ENCODE results near the gene PTGES.

PTGES gene

DNA sequence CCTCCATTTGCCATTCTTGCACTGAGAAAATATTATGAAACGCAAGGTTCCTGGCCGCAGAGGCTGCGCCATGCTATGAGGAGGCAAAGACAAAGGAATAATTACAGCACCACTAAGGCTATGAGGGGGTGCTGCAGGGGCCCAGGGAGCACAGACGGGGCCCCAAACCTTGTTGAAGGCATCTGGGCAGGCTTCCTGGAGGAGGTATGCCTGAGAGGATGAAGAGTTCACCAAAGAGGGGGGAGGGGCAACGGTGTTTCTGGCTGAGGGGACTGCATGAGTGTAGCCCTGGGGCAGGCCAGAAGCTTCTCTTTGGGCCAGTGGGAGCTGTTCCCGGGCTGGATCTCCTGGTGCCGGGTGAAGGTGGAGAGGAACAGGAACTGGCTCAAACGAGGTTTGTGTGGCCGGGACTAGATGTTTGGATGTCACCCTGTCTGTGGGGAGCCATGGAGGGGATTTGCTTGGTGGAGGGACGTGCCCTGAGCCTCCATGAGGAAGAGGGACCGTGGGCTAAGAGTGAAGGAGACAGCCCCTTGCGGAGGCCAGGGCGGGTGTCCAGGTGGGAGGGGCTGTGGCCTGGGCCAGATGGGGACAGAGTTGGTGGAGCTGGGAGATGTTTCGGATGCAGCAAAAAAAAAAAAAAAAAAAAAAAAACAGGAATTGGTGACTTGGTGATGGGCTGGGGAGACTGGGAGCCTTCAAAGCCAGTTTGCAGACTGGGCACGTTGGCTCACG, 28.2 kb downstream of the PTGES start:
- FAIRE-seq (no peak), DNase-seq (ENCODE audit: insufficient read length, low spot score) (no peak)
- TF ChIP-seq POLR2A (IDR thresholded peaks at IDR 0.05; ENCODE audit: low read depth, low read length) (no peak), POLR2AphosphoS5 (IDR thresholded peaks at IDR 0.05; ENCODE audit: low read depth, low read length) (no peak), POU2F2 (IDR thresholded peaks at IDR 0.05; ENCODE audit: low read depth, low read length) (no peak), SPI1 (IDR thresholded peaks at IDR 0.05; ENCODE audit: low read depth, low read length) (no peak)

DNA sequence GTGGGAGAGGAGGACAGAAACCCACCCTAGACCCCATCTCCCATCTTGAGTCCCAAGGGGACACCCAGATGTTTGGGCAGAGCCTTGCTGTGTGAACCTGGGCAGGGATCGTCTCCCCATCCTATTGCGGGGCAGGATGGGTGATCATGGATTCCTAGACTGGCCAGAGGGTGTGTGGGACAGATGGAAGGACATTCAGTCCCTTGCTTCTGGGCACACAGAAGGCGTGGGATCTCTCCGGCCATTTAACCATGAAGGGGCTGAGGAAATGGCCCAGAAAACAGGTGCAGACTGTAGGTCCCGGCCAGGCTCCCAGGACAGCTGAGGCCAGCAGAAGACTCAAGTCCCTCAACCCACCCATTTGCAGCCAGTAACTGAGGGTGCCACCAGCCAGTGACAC, 29.9 kb downstream of the PTGES start:
- FAIRE-seq (no peak), DNase-seq (ENCODE audit: insufficient read length, low spot score) (no peak)
- TF ChIP-seq POLR2AphosphoS5 (IDR thresholded peaks at IDR 0.05; ENCODE audit: low read depth, low read length) (no peak), POU2F2 (IDR thresholded peaks at IDR 0.05; ENCODE audit: low read depth, low read length) (no peak), POLR2A (IDR thresholded peaks at IDR 0.05; ENCODE audit: low read depth, low read length) (no peak), SPI1 (IDR thresholded peaks at IDR 0.05; ENCODE audit: low read depth, low read length) (no peak), TAF1 (IDR thresholded peaks at IDR 0.05; ENCODE audit: low read depth, low read length) (no peak), PAX5 (IDR thresholded peaks at IDR 0.05; ENCODE audit: insufficient read depth, low read length, severe bottlenecking) (no peak)

DNA sequence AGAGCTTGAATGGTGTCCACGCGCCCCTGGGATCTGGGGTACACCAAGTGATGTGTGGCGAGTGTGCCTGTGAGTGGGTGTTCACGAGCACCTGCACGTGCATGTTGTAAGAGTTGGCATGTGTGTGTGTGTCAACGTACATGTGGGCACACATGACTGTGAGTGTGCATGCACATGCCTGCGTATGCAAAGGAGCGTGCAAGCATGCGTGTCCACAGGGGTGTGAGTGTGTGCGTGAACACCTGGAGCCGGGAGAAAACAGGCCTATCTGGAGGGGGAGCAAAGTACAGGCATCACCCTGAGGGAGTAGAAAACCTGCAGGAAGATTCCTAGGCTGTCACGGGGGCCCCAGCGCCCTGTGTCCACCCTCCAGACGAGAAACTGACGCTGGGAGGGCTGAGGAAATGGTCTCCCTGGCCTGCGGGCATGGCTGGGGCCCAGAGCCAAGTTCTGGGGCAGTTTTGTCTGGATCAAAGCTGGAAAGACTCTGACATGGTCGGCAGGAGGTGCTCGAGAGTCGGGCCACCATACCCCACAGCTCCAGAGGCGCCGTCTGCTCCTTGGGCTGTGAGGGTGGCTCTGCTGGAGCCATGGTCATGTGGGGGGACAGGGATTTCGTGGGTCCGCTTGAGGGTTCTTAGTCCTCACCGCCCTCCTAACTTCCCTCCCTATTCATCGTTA, 31.8 kb downstream of the PTGES start:
- DNase-seq (ENCODE audit: insufficient read length, low spot score) (no peak), FAIRE-seq (no peak)

DNA sequence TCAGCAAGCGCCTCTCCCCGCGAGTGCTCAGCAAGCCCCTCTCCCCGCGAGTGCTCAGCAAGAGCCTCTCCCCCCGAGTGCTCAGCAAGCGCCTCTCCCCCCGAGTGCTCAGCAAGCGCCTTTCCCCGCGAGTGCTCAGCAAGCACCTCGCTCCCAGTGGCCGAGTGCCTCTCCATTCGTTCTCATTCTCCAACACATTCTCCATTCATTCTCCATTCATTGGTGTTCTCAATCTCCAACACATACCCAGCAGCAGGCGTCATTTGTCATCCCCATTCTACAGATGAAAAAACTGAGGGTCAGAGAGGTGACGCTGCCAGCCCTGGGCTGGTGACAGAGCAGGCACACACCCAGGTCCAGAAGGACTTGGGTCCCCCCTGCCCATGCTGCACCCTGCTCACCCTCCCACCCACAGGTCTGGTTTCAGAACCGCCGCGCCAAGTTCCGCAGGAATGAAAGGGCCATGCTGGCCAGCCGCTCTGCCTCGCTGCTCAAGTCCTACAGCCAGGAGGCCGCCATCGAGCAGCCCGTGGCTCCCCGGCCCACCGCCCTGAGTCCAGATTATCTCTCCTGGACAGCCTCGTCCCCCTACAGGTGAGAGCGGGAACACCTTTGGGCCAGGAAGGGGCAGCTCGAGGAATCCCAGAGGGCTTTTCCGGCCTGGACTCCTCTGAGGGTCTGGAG, 32.5 kb downstream of the PTGES start:
- FAIRE-seq (no peak), DNase-seq (ENCODE audit: insufficient read length, low spot score) (no peak)
- TF ChIP-seq PAX5 (IDR thresholded peaks at IDR 0.05; ENCODE audit: insufficient read depth, low read length, severe bottlenecking) (no peak), TAF1 (IDR thresholded peaks at IDR 0.05; ENCODE audit: low read depth, low read length) (no peak), POLR2AphosphoS5 (IDR thresholded peaks at IDR 0.05; ENCODE audit: low read depth, low read length) (no peak), POU2F2 (IDR thresholded peaks at IDR 0.05; ENCODE audit: low read depth, low read length) (no peak), POLR2A (IDR thresholded peaks at IDR 0.05; ENCODE audit: low read depth, low read length) (no peak), SPI1 (IDR thresholded peaks at IDR 0.05; ENCODE audit: low read depth, low read length) (no peak)

More for the DNA sequence above, 31.8 kb downstream of the PTGES start:
- no peak for TF ChIP-seq PAX5 (IDR thresholded peaks at IDR 0.05; ENCODE audit: insufficient read depth, low read length, severe bottlenecking)
- no peak for TF ChIP-seq TAF1 (IDR thresholded peaks at IDR 0.05; ENCODE audit: low read depth, low read length)
- TF ChIP-seq POU2F2 (IDR thresholded peaks at IDR 0.05; ENCODE audit: low read depth, low read length): no peak
- TF ChIP-seq SPI1 (IDR thresholded peaks at IDR 0.05; ENCODE audit: low read depth, low read length): no peak
- no peak for TF ChIP-seq POLR2AphosphoS5 (IDR thresholded peaks at IDR 0.05; ENCODE audit: low read depth, low read length)
- no peak for TF ChIP-seq POLR2A (IDR thresholded peaks at IDR 0.05; ENCODE audit: low read depth, low read length)

DNA sequence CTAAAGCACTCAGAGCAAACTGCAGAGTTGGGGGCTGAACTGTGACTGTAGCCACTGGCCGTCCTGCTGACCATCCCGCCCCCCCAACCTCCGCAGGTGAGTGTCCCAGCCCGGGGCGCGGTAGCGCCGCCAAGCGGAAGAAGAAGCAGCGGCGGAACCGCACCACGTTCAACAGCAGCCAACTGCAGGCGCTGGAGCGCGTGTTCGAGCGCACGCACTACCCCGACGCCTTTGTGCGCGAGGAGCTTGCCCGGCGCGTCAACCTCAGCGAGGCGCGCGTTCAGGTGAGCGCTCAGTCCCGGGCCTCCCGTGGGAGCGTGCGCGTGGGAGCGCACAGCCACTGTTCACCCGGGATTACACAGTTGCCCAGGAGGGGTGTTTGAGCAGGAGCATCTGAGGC, 33.7 kb downstream of the PTGES start:
- no peak for DNase-seq (ENCODE audit: insufficient read length, low spot score)
- no peak for TF ChIP-seq POLR2AphosphoS5 (IDR thresholded peaks at IDR 0.05; ENCODE audit: low read depth, low read length)
- TF ChIP-seq SPI1 (IDR thresholded peaks at IDR 0.05; ENCODE audit: low read depth, low read length): no peak
- FAIRE-seq: no peak

DNA sequence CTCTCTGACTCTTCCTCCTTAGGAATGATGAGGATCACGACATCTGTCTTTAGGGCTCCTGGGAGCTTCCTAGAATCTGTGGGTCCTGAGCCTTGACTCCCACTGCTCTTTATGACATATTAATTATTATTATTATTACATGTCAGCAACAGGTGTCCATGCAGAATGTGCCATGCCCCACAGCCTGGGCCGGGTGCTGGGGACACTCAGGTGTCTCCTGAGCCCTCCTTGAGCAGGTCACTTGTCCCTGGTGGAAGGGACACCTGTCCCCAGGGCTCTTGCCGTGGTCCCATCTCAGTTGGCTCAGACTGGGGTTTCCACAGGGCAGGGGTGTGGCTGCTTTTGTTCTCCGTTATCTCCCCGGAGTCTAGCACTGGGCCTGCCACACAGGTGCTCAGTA, 34.2 kb downstream of the PTGES start:
- TF ChIP-seq SPI1 (IDR thresholded peaks at IDR 0.05; ENCODE audit: low read depth, low read length): no peak
- TF ChIP-seq POLR2AphosphoS5 (IDR thresholded peaks at IDR 0.05; ENCODE audit: low read depth, low read length): no peak
- TF ChIP-seq POU2F2 (IDR thresholded peaks at IDR 0.05; ENCODE audit: low read depth, low read length): no peak
- DNase-seq (ENCODE audit: insufficient read length, low spot score) (no peak), FAIRE-seq (no peak)

DNA sequence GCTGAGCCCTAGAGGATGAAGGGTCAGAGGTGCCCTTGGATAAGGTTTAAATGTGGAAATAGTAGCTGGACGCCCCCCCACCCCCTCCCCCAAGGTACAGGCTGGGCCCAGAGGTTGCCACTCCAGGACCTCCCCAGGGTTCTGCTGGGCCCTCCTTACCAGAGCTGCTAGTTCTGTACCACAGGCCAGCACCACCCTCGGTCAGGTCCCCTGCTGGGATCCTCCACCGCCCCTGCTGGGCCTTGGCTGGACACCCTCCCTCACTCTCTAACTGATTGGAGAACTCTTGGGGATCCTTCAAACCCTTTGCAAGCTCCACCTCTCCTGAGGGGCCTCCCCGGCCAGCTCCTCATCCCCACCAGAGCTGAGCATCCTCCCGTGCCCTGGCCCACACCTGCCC, 34.9 kb downstream of the PTGES start:
- DNase-seq (ENCODE audit: insufficient read length, low spot score) (no peak), FAIRE-seq (no peak)
- TF ChIP-seq POLR2AphosphoS5 (IDR thresholded peaks at IDR 0.05; ENCODE audit: low read depth, low read length): no peak
- no peak for TF ChIP-seq POU2F2 (IDR thresholded peaks at IDR 0.05; ENCODE audit: low read depth, low read length)
- TF ChIP-seq POLR2A (IDR thresholded peaks at IDR 0.05; ENCODE audit: low read depth, low read length): no peak
- TF ChIP-seq TAF1 (IDR thresholded peaks at IDR 0.05; ENCODE audit: low read depth, low read length): no peak
- TF ChIP-seq SPI1 (IDR thresholded peaks at IDR 0.05; ENCODE audit: low read depth, low read length): no peak
- TF ChIP-seq PAX5 (IDR thresholded peaks at IDR 0.05; ENCODE audit: insufficient read depth, low read length, severe bottlenecking): no peak

DNA sequence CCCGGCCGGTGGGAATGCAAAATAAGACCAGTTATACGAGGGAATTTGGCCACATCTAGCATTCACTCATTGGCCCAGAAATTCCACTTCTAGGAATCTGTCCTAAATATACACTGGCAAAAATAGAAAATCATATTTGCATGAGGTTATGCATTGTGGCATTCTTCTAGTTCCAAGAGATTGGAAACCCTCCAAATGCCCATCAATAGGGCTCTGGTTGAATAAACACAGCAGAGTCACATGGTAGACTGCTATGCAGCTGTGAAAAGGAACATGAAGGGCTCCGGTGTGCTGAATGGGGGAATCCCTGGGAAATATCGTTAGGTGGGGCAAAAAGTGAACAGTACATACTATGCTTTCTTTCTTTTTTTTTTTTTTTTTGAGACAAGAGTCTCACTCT, 36.8 kb downstream of the PTGES start:
- DNase-seq (ENCODE audit: insufficient read length, low spot score): no peak
- TF ChIP-seq SPI1 (IDR thresholded peaks at IDR 0.05; ENCODE audit: low read depth, low read length) (no peak), TAF1 (IDR thresholded peaks at IDR 0.05; ENCODE audit: low read depth, low read length) (no peak), POLR2A (IDR thresholded peaks at IDR 0.05; ENCODE audit: low read depth, low read length) (no peak), POLR2AphosphoS5 (IDR thresholded peaks at IDR 0.05; ENCODE audit: low read depth, low read length) (no peak), POU2F2 (IDR thresholded peaks at IDR 0.05; ENCODE audit: low read depth, low read length) (no peak), PAX5 (IDR thresholded peaks at IDR 0.05; ENCODE audit: insufficient read depth, low read length, severe bottlenecking) (no peak)
- FAIRE-seq: no peak

DNA sequence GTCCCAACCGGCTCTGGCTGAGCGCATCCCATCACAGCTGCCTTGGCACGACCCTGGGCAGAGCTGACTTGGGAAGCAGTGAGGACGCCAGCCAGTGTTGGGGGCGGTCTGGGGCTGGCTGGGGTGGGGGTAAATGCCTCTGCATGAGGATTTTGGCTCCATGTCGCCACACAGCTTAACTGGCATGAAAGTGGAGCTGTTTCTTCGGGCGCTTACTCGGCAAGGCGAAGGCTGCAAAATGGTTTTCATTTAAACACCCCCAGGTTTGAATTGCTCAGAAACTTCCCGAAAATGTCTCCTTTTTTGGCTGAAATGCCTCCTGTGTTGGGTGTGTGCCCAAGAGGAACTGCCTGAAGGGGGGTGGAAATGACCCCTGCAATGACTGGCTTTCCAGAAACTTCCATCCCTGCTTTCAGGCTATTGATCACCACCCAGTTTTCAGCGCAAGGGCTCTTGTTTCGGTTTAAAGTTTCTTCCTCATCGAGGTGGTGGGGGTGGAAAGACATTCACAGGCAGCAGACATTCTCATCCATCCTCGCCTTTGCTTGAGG, 38.3 kb downstream of the PTGES start:
- TF ChIP-seq SPI1 (IDR thresholded peaks at IDR 0.05; ENCODE audit: low read depth, low read length): no peak
- no peak for TF ChIP-seq PAX5 (IDR thresholded peaks at IDR 0.05; ENCODE audit: insufficient read depth, low read length, severe bottlenecking)
- no peak for TF ChIP-seq POLR2A (IDR thresholded peaks at IDR 0.05; ENCODE audit: low read depth, low read length)
- TF ChIP-seq POU2F2 (IDR thresholded peaks at IDR 0.05; ENCODE audit: low read depth, low read length): no peak
- TF ChIP-seq POLR2AphosphoS5 (IDR thresholded peaks at IDR 0.05; ENCODE audit: low read depth, low read length): no peak
- TF ChIP-seq TAF1 (IDR thresholded peaks at IDR 0.05; ENCODE audit: low read depth, low read length): no peak
- DNase-seq (ENCODE audit: insufficient read length, low spot score) (no peak), FAIRE-seq (no peak)

All from GM12891 (cell line).